IMR-90 (cell line): Measurements from ENCODE around the gene MMAB.

Experiments used
- CTCF ChIP-seq: conservative IDR thresholded peaks from 2 replicates; pipeline ENCODE4 v1.5.1; 2012; ENCODE audit warnings: mild to moderate bottlenecking, low read depth, low read length, improper control_type of control experiment
- POLR2A ChIP-seq: IDR thresholded peaks from 2 replicates; pipeline ENCODE4 v1.6.1; 2012; ENCODE audit warnings: mild to moderate bottlenecking, low read depth, low read length

- TF ChIP-seq CTCF (no peak), POLR2A (no peak)
Observed at GRCh38 chr12:109605599-109606228, 32.4 kb upstream of the MMAB start.
